ENCODE data around the gene ARRB2.

DNA sequence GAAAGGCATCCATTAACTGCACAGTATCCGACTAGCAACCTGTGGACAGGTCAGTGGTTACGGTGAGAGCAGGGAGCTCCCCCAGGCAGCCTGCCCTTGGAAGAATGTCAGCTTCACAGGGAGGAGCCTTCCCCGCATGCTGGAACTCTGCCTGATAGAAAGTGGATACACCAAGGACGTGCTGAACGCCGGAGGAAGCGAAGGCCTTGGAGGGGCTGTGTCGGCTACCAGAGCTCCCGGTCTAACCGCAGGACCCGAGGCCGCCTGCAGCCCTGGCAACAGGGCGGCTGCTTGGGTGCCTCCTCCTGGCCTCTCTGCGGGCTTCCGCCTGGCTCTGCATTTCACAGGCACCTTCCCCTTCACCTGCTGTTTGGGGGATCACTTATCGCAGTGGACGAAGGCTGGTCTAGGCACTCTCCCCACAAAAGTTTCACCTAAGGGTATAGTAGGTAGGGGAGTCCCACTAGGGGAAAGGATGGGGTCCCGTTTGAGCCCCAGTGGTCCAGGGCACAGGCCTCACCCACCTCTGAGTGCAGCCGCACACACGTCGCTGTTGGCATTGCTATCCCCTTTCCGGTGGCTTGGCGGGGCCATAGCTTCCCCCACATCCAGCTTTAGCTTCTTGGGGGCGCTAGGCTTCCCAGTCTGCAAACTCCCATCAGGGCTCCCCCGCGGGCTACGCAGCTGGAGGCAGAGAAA is 36.3 kb upstream of the ARRB2 start:
- TF ChIP-seq, protein P1, sequence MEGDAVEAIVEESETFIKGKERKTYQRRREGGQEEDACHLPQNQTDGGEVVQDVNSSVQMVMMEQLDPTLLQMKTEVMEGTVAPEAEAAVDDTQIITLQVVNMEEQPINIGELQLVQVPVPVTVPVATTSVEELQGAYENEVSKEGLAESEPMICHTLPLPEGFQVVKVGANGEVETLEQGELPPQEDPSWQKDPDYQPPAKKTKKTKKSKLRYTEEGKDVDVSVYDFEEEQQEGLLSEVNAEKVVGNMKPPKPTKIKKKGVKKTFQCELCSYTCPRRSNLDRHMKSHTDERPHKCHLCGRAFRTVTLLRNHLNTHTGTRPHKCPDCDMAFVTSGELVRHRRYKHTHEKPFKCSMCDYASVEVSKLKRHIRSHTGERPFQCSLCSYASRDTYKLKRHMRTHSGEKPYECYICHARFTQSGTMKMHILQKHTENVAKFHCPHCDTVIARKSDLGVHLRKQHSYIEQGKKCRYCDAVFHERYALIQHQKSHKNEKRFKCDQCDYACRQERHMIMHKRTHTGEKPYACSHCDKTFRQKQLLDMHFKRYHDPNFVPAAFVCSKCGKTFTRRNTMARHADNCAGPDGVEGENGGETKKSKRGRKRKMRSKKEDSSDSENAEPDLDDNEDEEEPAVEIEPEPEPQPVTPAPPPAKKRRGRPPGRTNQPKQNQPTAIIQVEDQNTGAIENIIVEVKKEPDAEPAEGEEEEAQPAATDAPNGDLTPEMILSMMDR (IDR thresholded peaks at IDR 0.05; ENCODE audit: low read depth, low read length, missing input control): no peak
- TF ChIP-seq, protein P2, sequence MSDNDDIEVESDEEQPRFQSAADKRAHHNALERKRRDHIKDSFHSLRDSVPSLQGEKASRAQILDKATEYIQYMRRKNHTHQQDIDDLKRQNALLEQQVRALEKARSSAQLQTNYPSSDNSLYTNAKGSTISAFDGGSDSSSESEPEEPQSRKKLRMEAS (IDR thresholded peaks at IDR 0.05): no peak
- TF ChIP-seq, protein P3, sequence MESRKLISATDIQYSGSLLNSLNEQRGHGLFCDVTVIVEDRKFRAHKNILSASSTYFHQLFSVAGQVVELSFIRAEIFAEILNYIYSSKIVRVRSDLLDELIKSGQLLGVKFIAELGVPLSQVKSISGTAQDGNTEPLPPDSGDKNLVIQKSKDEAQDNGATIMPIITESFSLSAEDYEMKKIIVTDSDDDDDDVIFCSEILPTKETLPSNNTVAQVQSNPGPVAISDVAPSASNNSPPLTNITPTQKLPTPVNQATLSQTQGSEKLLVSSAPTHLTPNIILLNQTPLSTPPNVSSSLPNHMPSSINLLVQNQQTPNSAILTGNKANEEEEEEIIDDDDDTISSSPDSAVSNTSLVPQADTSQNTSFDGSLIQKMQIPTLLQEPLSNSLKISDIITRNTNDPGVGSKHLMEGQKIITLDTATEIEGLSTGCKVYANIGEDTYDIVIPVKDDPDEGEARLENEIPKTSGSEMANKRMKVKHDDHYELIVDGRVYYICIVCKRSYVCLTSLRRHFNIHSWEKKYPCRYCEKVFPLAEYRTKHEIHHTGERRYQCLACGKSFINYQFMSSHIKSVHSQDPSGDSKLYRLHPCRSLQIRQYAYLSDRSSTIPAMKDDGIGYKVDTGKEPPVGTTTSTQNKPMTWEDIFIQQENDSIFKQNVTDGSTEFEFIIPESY (IDR thresholded peaks at IDR 0.05): no peak
- no peak for TF ChIP-seq RXRA (IDR thresholded peaks at IDR 0.05)
- TF ChIP-seq TAF1 (conservative IDR thresholded peaks at IDR 0.05): no peak
- TF ChIP-seq GABPA (IDR thresholded peaks at IDR 0.05 in 1 of 2, conservative IDR thresholded peaks at IDR 0.05 in 1 of 2): no peak
- TF ChIP-seq RAD21 (IDR thresholded peaks at IDR 0.05): no peak
- no peak for TF ChIP-seq JUND (IDR thresholded peaks at IDR 0.05)
- no peak for TF ChIP-seq SP1 (IDR thresholded peaks at IDR 0.05)
- TF ChIP-seq, protein P4, sequence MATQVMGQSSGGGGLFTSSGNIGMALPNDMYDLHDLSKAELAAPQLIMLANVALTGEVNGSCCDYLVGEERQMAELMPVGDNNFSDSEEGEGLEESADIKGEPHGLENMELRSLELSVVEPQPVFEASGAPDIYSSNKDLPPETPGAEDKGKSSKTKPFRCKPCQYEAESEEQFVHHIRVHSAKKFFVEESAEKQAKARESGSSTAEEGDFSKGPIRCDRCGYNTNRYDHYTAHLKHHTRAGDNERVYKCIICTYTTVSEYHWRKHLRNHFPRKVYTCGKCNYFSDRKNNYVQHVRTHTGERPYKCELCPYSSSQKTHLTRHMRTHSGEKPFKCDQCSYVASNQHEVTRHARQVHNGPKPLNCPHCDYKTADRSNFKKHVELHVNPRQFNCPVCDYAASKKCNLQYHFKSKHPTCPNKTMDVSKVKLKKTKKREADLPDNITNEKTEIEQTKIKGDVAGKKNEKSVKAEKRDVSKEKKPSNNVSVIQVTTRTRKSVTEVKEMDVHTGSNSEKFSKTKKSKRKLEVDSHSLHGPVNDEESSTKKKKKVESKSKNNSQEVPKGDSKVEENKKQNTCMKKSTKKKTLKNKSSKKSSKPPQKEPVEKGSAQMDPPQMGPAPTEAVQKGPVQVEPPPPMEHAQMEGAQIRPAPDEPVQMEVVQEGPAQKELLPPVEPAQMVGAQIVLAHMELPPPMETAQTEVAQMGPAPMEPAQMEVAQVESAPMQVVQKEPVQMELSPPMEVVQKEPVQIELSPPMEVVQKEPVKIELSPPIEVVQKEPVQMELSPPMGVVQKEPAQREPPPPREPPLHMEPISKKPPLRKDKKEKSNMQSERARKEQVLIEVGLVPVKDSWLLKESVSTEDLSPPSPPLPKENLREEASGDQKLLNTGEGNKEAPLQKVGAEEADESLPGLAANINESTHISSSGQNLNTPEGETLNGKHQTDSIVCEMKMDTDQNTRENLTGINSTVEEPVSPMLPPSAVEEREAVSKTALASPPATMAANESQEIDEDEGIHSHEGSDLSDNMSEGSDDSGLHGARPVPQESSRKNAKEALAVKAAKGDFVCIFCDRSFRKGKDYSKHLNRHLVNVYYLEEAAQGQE (IDR thresholded peaks at IDR 0.05): no peak
- no peak for TF ChIP-seq FOXA1 (IDR thresholded peaks at IDR 0.05)
- no peak for TF ChIP-seq YY1 (IDR thresholded peaks at IDR 0.05)
- TF ChIP-seq, protein P5, sequence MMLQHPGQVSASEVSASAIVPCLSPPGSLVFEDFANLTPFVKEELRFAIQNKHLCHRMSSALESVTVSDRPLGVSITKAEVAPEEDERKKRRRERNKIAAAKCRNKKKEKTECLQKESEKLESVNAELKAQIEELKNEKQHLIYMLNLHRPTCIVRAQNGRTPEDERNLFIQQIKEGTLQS (IDR thresholded peaks at IDR 0.05): no peak
- no peak for TF ChIP-seq EGR1 (IDR thresholded peaks at IDR 0.05; ENCODE audit: low read depth in 2 of 2)
